Spleen (tissue), 7 donors: ENCODE results near the gene DCXR.

Source experiments
- POLR2A ChIP-seq, 3 donors: fragments of 450-650 bp; IDR thresholded peaks; one replicate each; pipeline ENCODE4 v1.5.1; 2017; ENCODE audit warnings: antibody characterized with exemption in 3 of 3, mild to moderate bottlenecking in 1 of 3
- POLR2AphosphoS5 ChIP-seq, 3 donors: sonication (generic); formaldehyde crosslinking; IDR thresholded peaks; one replicate each; pipeline ENCODE4 v1.5.1; 2017; ENCODE audit warnings: antibody characterized with exemption in 3 of 3
- TF ChIP-seq, protein P1 (sequence below), 11 experiments: fragments of 200-600 bp in 7 of 11; fragments of 450-650 bp in 4 of 11; sonication (generic) in 4 of 11; IDR thresholded peaks in 8 of 11; conservative IDR thresholded peaks in 3 of 11; 1 replicate in 7 of 11; 2 replicates in 4 of 11; pipeline versions ENCODE4 v1.4.0 to v1.8.0; 2016 to 2021; ENCODE audit warnings: antibody characterized with exemption in 11 of 11, inconsistent platforms in 4 of 11, mild to moderate bottlenecking in 1 of 11
- donor health status: DM: no; HTN: no; CAD: no; lungs with moderate emphysema.
- donor health status: DM: no; HTN: no; CAD: no.
- donor health status: DM: no; HTN: no; CAD: no.

- TF ChIP-seq, protein P1, sequence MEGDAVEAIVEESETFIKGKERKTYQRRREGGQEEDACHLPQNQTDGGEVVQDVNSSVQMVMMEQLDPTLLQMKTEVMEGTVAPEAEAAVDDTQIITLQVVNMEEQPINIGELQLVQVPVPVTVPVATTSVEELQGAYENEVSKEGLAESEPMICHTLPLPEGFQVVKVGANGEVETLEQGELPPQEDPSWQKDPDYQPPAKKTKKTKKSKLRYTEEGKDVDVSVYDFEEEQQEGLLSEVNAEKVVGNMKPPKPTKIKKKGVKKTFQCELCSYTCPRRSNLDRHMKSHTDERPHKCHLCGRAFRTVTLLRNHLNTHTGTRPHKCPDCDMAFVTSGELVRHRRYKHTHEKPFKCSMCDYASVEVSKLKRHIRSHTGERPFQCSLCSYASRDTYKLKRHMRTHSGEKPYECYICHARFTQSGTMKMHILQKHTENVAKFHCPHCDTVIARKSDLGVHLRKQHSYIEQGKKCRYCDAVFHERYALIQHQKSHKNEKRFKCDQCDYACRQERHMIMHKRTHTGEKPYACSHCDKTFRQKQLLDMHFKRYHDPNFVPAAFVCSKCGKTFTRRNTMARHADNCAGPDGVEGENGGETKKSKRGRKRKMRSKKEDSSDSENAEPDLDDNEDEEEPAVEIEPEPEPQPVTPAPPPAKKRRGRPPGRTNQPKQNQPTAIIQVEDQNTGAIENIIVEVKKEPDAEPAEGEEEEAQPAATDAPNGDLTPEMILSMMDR (IDR thresholded peaks at IDR 0.05 in 8 of 11, conservative IDR thresholded peaks at IDR 0.05 in 3 of 11), result no peak
- no peak for TF ChIP-seq POLR2A (IDR thresholded peaks at IDR 0.05)
- no peak for TF ChIP-seq POLR2AphosphoS5 (IDR thresholded peaks at IDR 0.05)
These were observed 40.6 kb downstream of the DCXR start for GRCh38 chr17:81996757-81997441.
